HG03457 (cell line): Measurements from ENCODE around the gene NET1.

Experiments used
- ATAC-seq: cut with Tn5 transposase; IDR thresholded peaks from one replicate; pipeline ENCODE4 v1.9.1; 2021; ENCODE audit warnings: moderate number of reproducible peaks; ENCODE audit not compliant: unreplicated experiment

The NET1 gene

GRCh38 chr10:5497948-5498730 lies 85.8 kb downstream of the NET1 start:
- ATAC-seq = no peak

DNA sequence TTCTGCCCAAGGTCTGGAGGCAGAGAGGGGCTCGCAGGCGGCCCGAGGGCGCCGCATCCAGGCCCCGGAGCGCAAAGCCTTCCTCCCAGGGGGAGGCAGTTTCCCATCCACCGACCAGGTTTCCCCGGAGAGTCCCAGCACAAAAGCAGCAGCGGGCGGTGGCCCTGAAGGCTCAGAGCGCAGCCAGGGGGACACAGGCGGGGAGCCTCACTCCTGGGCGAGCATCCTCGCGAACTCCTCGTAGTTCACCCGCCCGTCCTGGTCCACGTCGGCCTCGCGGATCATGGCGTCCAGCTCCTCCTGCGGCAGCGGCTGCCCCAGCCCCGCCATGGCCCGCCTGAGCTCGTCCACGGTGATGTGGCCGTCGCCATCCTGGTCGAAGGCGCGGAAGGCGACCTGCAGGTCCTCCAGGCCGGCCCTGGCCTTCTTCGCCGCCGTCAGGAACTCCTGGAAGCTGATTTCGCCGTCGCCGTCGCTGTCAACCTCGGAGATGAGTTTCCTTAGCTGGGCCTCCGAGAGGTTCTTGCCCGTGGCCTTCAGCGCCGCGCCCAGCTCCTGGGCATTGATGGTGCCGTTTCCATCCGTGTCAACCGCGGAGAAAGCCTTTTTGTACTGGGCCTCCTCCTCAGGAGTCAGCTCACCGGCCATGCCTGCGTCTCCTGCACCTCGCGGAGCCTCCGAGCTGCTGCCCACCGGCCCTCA lies 86.6 kb downstream of the NET1 start:
- no peak for ATAC-seq

DNA sequence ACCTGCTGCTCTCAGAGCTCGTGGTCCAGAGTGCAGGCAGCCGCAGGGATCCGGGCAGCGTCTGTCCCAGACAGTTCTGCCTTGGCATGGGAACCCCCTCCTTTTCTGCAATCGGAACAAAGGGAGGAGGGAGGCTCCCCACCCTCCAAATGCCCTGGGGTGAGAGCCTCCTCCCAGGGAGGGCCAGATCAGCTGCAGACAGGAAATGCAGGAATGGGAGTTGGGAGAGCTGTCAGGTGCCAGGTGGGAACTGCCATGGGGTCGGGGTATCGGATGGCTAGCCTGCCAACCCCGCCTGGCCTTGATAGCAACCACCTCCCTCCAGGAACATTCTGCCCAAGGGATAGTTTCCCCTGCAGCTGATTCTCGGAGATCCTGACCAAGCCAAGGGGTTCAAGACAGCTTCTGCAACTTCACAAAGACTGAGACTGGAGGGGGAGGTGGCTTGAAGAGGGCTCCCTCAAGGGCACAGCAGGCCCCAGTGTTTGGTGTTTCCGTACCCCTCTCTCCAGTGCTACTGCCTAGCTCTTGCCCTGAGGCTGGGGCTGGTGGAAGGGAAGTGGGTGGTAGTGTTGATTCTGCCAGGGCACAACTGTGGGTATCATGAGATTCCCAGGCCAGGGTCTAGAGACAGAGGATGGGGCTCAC lies 87.3 kb downstream of the NET1 start, which contains the start of gene CALML5:
CALML5 (minus strand) TSS at position 78 of the 648 bp plus-strand sequence. CDS start 132 bp downstream, outside the sequence.
- no peak for ATAC-seq

GRCh38 chr10:5500162-5500670 lies 87.9 kb downstream of the NET1 start:
- ATAC-seq = no peak

DNA sequence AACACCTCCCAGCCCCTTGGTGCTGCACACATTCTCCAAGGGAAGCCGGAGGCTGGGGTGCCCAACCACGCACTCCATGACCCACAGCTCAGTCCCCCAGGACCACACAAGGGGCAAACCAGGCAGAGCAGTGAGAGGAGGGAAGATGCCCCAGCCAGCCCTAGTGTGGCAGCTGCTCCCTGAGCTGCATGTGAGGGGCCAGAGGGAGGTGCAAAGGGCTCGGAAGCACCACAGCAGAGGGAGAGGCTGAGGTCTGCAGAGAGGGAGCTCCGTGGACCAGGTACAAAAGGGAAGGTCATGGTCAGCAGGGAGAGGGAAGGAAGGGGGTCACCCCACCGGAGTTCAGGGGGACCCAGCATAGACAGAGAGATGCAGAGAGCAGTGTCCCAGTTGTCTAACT lies 88.6 kb downstream of the NET1 start:
- no peak for ATAC-seq

GRCh38 chr10:5502061-5502521 lies 89.7 kb downstream of the NET1 start:
- ATAC-seq = no peak

DNA sequence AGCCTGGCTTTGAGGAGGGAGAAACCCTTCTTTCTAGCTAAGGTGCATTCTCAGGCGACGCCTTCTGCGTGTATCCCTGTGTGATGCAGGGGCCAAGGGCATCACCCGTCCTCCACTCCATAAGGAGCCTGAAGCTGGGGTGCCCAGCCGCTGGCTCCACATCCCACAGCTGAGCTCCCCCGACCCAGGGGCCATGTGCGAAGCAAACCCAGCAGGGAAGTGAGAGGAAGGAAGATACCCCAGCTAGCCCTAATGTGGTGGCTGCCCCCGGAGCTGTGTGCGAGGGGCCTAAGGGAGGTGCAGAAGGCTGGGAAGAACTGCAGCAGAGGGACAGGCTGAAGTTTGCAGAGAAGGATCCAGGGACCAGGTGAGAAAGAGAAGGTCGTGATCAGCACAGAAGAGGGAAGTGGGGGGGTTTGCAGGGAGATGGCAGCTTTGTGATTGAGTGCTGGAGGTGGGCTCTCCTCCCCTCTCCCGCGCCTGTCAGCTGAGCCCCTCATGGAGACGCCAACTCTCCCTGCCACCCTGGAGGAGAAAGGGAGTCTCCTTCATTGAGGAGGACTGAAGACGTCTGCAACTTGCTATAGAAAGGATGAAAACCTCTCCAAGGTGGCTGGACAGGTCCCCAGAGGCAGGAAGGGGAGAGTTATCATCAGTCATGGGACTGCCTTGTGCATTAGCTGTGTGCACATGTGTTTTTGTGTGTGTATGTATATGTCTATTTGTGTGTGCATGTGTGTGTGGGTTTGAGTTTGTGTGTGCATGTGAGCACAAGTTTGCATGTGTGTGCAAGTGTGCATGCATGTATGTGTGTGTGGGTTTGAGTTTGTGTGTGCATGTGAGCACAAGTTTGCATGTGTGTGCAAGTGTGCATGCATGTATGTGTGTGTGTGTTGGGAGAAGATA lies 90.5 kb downstream of the NET1 start:
- no peak for ATAC-seq

DNA sequence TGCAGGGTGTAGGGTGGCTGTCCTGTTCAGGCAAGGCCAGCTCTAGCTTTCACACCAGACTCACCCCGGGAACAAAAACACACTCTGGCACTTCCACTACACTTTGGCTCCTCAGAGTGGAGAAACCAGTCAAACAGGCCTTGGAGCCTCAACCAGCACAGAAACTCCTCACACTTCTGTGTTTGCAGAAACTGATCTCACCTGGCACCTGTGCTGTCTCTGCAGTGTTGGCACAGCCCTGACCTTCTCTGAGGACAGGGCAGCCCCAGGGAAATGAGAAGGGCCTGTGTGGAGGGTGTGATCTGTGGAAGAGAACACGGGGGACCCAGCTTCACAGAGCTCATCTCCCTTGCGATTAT lies 91.1 kb downstream of the NET1 start:
- ATAC-seq = no peak

DNA sequence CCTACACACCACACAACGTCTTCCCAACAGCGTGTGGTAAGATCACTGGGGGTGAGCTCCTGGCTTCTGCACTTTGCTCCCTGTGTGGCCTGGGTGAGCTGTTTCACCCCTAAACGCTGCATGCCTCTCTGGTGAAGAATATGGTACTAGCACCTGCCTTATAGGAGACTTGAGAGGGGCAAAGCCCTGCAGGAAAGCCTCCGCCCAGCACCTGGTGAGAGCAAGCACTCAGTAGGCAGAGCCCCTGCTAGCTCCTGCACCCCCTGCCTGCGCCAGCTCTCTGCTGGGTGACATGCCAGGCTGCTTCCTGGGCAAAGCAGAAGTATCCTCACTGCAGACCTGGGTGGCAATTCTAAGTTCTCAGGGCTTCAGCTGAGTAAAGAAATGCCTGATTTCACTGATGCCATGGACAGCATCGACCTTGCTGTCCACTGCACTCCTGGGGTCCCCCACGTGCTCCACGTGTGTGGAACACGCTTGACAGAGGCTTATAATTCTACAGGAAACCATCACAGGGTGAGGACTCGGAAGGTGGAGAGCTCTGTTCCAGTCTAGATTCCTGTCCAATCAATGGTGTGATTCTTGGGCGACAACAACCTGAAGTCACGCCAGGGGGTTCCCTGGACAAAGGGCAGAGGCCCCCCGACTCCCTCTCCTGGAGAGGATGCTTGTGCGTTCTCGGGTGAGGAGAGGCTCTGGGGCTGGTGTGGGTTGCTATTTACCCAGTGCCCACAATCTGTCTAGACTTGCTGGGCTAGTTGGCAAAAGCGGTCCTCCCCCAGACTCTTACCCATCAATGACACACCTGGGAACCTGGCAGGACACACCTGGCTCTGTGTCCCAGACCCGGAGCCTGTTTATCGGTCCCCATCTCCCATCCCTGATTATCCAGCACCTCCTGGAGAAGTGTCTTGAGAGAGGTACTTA lies 92.1 kb downstream of the NET1 start:
- ATAC-seq = no peak

DNA sequence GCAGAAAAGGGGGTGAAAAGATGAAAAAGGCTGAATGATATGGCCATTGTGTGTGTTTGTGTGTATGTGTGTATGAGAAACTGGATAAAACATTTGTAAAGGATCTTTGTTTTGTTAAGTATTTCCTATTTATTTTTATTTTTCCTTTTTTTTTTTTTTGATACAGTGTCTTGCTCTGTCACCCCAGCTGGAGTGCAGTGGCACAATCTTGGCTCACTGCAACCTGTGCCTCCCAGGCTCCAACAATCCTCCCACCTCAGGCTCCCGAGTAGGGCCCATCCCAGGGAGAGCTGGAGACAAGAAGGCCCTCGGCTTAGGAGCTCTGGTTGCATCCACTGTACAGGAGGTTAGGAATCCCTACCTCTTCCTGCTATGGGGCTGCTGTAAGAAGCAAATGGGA lies 93.9 kb downstream of the NET1 start:
- ATAC-seq = no peak

DNA sequence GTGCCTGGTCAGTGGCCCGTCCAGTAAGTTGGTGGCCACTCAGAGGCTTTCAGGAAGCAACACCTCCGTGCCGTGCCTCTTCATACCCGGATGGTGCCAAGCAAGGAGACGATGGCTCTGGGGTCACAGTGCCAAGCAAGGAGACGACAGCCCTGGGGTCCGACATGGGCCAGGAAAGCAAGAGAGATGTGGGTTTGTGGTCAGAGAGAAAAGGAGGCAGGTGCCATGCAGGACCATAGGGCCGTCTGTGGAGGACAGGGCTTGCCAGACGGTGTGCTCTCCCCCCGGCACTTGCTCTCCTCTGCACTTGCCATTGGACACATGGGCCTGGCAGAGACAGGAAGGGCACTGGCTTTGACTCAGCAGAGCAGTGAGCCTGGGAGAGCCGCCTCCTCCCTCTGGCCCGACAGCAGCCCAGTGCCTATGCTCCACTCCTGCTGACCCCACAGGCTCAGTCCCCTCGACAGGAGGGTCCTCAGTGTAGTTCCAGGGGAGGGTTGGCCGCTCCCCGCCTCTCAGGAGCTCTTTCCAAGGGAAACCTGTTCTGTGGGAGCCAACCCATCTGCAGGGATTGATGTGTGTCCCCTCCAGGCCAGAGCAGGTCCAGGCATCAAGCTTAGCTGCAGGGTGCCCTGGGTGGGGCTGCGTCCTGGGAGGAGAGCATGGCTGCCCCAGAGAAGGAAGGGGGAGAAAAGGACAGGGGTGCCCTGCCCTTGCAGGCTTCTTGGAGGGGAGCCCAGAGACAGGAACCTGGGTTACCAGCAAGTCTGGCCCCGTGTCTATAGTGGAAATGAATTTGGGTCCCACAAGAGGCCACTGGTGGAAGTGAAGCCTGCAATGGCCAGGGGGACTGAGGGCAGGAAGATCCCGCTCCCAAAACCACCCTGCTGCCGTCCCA lies 94.6 kb downstream of the NET1 start:
- ATAC-seq = no peak

DNA sequence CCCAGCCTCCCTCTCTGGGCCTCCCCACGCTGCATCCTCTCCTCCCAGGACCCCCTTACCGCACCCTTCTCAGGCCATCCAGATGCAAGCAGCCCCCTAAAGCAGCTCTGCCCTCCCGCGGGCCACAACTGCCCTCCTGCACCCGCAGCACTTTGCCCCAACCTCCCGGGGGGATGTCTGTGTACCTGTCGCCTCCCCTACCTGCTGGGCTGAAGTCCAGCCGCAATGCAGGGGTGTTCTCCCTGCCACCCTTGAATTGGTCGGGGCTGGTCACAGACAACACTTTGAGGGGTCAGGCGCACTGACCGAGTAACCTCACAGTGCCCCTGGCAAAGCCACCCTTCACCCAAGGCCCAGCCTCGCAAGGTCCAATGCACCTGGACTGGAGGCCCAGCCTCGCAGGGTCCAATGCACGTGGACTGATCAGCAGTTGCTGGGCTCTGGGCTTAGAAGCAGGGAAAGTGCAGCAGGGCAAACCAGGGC lies 95.3 kb downstream of the NET1 start:
- ATAC-seq = no peak

- ATAC-seq = no peak
Observed at GRCh38 chr10:5508161-5508604, 95.8 kb downstream of the NET1 start.
